ENCODE results near the gene C2orf68. TPM values are rescaled to one million over a fixed set of nuclear protein-coding genes. Genes with fewer than 3 reads are reported as not detected.
A peak's percentile ranks its signal among the peaks of the same experiment; 100 is the strongest.

C2orf68 gene
- total RNA-seq, 4 donors from 2014 or later, result 15.7 to 21.9 (median 19.7) TPM

DNA sequence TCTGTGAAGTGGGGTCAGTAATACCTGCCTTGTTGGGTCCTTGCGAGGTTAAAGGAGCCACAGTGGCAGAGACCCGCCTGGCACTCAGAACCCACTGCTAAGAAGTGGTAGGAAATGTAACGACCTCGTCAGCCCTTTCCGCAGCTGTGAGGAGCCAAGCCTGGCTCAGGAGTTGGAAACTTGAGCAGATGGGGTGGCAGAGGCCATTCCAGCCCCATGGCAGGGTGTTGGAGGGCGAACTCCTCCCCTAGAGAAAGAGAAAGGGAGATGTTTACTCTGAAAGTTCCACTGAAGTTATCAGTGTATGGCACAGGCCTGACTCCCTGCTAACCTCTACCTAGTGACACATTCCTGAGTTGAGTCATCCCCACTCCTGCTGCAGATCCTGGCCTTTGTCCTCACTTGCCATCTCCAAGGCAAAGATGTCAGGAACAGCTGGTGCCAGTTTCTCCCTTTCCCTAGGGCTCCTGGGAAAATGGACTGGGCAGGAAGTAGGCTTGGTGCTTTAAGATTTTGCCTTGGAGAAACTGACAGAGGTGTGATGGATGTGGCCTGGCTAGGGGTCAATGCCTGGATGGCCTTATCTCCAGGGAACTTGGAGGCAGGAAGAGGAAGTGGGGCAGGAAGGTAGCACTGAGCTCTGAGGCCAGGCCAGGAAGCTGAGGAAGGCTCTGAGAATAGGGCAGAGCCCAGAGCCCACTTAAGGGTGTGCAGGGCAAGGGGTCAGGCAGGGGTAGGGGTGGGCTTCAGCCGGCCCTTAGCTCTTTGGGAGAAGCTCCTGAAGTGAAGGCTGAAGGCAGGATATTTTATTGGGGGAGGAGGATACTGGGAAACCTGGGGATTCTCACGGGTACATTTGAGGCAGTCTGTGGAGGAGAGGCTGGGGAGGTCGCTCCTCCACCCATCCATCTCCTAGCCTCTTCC is 26.7 kb downstream of the C2orf68 start:
- no peak for DNase-seq (ENCODE audit: low spot score in 2 of 2)

DNA sequence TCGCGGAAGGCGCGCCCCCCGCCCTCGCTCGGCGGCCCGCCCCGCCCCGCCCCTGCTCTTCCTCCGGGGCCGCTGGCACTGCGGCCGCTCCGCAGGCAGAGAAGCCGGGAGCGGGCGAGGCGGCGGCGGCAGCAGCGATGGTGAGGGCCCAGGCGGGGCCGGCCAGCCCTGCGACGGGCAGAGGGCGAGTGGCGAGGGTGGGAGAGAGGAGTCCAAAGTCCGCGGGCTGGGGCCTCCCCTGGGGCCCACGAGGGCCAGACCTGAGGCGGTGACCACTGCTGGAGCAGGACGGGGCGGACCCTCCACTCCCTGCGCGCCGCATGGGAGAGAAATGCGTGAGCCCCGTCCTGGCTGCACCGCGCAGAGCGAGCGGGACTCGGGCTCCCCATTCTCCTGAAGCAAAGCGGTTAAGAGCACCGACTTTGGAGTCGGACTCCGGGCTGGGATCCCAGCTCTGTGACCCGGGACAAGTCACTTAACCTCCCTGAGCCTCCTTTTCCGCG is 27.5 kb downstream of the C2orf68 start, which contains the start of gene VAMP5:
Gene VAMP5 (plus strand): TSS at position 78 of the 503 bp plus-strand sequence. CDS start 60 bp downstream, at position 138.
- 1 to 3% methylated on average over 28 to 32 of the region's 52 CpGs for WGBS, 2 donors
- H3K9me3 ChIP-seq, result no peaks in the 10 kb centered on the region
- DNase-seq (ENCODE audit: low spot score in 2 of 2), result no peak
- H3K27me3 ChIP-seq, result no peaks in the 10 kb centered on the region
- TF ChIP-seq, protein P1, sequence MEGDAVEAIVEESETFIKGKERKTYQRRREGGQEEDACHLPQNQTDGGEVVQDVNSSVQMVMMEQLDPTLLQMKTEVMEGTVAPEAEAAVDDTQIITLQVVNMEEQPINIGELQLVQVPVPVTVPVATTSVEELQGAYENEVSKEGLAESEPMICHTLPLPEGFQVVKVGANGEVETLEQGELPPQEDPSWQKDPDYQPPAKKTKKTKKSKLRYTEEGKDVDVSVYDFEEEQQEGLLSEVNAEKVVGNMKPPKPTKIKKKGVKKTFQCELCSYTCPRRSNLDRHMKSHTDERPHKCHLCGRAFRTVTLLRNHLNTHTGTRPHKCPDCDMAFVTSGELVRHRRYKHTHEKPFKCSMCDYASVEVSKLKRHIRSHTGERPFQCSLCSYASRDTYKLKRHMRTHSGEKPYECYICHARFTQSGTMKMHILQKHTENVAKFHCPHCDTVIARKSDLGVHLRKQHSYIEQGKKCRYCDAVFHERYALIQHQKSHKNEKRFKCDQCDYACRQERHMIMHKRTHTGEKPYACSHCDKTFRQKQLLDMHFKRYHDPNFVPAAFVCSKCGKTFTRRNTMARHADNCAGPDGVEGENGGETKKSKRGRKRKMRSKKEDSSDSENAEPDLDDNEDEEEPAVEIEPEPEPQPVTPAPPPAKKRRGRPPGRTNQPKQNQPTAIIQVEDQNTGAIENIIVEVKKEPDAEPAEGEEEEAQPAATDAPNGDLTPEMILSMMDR (IDR thresholded peaks at IDR 0.05), result no peak
- TF ChIP-seq POLR2A (IDR thresholded peaks at IDR 0.05), result no peak
- TF ChIP-seq EP300 (IDR thresholded peaks at IDR 0.05), result no peak
- peaks cover 0 to 72% (median 51%) of the 10 kb centered on the region in 4 donors for H3K4me1 ChIP-seq
- peak within 1 kb of the TSS; percentile 49 to 87 (median 57) for H3K4me3 ChIP-seq
- H3K27ac ChIP-seq, result peak within 1 kb of the TSS; percentile 32 to 95 (median 92)
- H3K36me3 ChIP-seq, result no peaks in the 10 kb centered on the region

More for the DNA sequence above, 26.7 kb downstream of the C2orf68 start:
- TF ChIP-seq POLR2A (IDR thresholded peaks at IDR 0.05), result no peak
- TF ChIP-seq, protein P1 (IDR thresholded peaks at IDR 0.05), result no peak
- TF ChIP-seq EP300 (IDR thresholded peaks at IDR 0.05), result no peak
- WGBS, 2 donors, result 31% methylated on average over 9 of the region's 9 CpGs
- Histone ChIP-seq H3K4me3 (peak overlapping the region; percentile 49 to 87 (median 57)), H3K4me1 (peaks cover 0 to 72% (median 51%) of the 10 kb centered on the region in 4 donors), H3K36me3 (no peaks in the 10 kb centered on the region), H3K27ac (peak overlapping the region; percentile 32 to 95 (median 92)), H3K9me3 (no peaks in the 10 kb centered on the region), H3K27me3 (no peaks in the 10 kb centered on the region)

DNA sequence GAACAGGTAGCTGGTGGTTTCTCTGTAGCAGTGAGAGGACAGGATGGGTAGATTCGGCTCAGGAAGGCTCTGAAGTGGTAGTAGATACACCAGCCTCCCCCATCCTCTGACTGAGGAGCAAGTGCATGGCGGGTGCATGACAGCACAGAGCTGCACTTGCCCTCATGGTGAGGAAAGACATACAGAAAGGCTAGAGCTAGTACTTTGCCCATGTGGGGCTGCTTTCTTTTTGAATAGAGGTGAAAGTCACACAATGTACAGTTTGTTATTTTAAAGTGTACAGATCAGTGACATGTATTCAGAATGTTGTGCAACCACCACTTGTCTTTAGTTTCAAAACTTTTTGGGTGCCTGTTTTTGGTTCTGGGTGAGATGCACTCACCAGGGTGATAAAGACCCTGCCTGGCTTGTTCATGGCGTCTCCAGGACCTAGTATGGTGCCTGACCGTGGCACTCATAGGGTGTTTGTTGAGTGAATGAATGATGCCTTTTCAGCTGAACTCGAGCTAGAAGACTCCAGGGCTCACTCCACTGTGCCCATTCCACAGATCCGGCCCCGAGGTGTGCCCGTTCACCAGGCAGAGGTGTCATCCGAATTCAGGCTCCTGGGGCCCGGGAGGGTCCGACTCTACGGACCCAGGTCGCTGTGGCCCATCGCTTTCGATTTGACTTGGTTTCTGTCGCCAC is 28.1 kb downstream of the C2orf68 start:
- H3K27me3 ChIP-seq, result no peaks in the 10 kb centered on the region
- no peaks in the 10 kb centered on the region for H3K9me3 ChIP-seq
- DNase-seq (ENCODE audit: low spot score in 2 of 2), result no peak
- H3K4me1 ChIP-seq, result peaks cover 0 to 72% (median 48%) of the 10 kb centered on the region in 4 donors
- TF ChIP-seq, protein P1 (IDR thresholded peaks at IDR 0.05), result no peak
- peak overlapping the region; percentile 49 to 87 (median 57) for H3K4me3 ChIP-seq
- no peaks in the 10 kb centered on the region for H3K36me3 ChIP-seq
- 25 to 28% methylated on average over 15 to 16 of the region's 16 CpGs for WGBS, 2 donors
- peak overlapping the region; percentile 32 to 95 (median 92) for H3K27ac ChIP-seq

DNA sequence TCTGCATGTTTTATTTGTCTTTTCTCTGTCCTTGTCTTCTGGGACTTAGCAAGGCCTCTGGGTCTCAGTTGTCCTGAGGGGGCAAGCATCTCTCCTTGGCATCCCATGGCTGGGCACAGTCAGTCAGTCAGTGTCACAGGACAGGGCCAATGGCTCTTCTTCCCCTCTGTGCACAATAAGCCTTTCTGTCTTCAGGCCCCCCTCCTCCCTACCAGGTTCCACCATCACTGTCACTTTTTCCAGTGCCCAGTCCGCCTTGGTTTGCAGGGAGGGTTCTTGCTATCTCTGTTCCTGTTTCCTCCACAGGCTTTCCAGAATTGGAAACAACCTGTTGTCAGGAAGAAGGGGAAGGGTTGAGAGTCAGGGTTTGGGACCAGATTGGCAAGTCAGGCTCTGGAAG is 29.4 kb downstream of the C2orf68 start:
- TF ChIP-seq, protein P1 (IDR thresholded peaks at IDR 0.05), result no peak
- TF ChIP-seq POLR2A (IDR thresholded peaks at IDR 0.05) (no peak), EP300 (IDR thresholded peaks at IDR 0.05) (no peak)
- DNase-seq (ENCODE audit: low spot score in 2 of 2), result no peak
- H3K4me3 ChIP-seq, result no peak overlapping the region
- no peaks in the 10 kb centered on the region for H3K36me3 ChIP-seq
- WGBS, 2 donors, result 63 to 64% methylated on average over 1 of the region's 1 CpG
- H3K9me3 ChIP-seq, result no peaks in the 10 kb centered on the region
- peak overlapping the region in 1 of 4 donors; percentile 93 for H3K27ac ChIP-seq
- no peaks in the 10 kb centered on the region for H3K27me3 ChIP-seq
- peaks cover 0 to 72% (median 46%) of the 10 kb centered on the region in 4 donors for H3K4me1 ChIP-seq

Data from tibial nerve (tissue), 4 donors.